CD8-positive, alpha-beta memory T cell (primary cell): ENCODE results near the gene BICD2. TPM values are rescaled to one million over a fixed set of nuclear protein-coding genes. Genes with fewer than 3 reads are reported as not detected.

ENCODE experiments used
- CTCF ChIA-PET: fragments of 350-600 bp; sonication (Branson Sonifier 250); formaldehyde crosslinking; loops from one replicate; lab custom pipeline; 2021; ENCODE audit warnings: antibody characterized with exemption; lab: Charles Lee
- POLR2A ChIA-PET: fragments of 350-600 bp; sonication (Branson Sonifier 250); formaldehyde crosslinking; loops from one replicate; lab custom pipeline; 2021; ENCODE audit warnings: antibody characterized with exemption; lab: Charles Lee
- DNase-seq, 5 donors: peaks; one replicate each; pipeline versions ENCODE4 v3.0.0 to v3.0.0-alpha.2; 2020 to 2022; ENCODE audit warnings: mixed read lengths in 1 of 5
- H3K27ac ChIP-seq: one replicate; pipeline ENCODE4 v1.7.0; 2013; ENCODE audit warnings: low read depth, mild to moderate bottlenecking, low read length, moderate library complexity
- H3K27me3 ChIP-seq: 2 replicates; pipeline ENCODE4 v1.7.0; 2013; ENCODE audit warnings: low read length, mild to moderate bottlenecking; ENCODE audit not compliant: insufficient read depth, poor library complexity, severe bottlenecking
- H3K36me3 ChIP-seq: 2 replicates; pipeline ENCODE4 v1.7.0; 2013; ENCODE audit warnings: mild to moderate bottlenecking, low read length, moderate library complexity; ENCODE audit not compliant: insufficient read depth
- H3K4me1 ChIP-seq: 2 replicates; pipeline ENCODE4 v1.7.0; 2013; ENCODE audit warnings: mild to moderate bottlenecking, low read length, moderate library complexity; ENCODE audit not compliant: insufficient read depth
- H3K4me3 ChIP-seq: 2 replicates; pipeline ENCODE4 v1.7.0; 2013; ENCODE audit warnings: mild to moderate bottlenecking, low read length
- H3K9me3 ChIP-seq: 2 replicates; pipeline ENCODE4 v1.7.0; 2013; ENCODE audit warnings: mild to moderate bottlenecking, low read length
- H3K27ac Mint-ChIP-seq, 8 donors: one replicate each; pipeline ENCODE4 v1.8.0; 2020 to 2021; ENCODE audit warnings: mixed read lengths in 8 of 8, mild to moderate bottlenecking in 6 of 8, inconsistent platforms in 3 of 8, moderate library complexity in 3 of 8
- H3K27me3 Mint-ChIP-seq, 2 donors: one replicate each; pipeline ENCODE4 v1.8.0; 2020 to 2021; ENCODE audit warnings: mixed read lengths in 2 of 2, mild to moderate bottlenecking in 1 of 2, moderate library complexity in 1 of 2
- H3K36me3 Mint-ChIP-seq, 3 donors: one replicate each; pipeline ENCODE4 v1.8.0; 2020 to 2021; ENCODE audit warnings: mixed read lengths in 3 of 3, inconsistent platforms in 1 of 3, mild to moderate bottlenecking in 1 of 3
- H3K4me1 Mint-ChIP-seq, 3 donors: one replicate each; pipeline ENCODE4 v1.8.0; 2020 to 2021; ENCODE audit warnings: mixed read lengths in 3 of 3, inconsistent platforms in 1 of 3, mild to moderate bottlenecking in 1 of 3
- H3K4me3 Mint-ChIP-seq, 7 donors: one replicate each; pipeline ENCODE4 v1.8.0; 2020 to 2021; ENCODE audit warnings: mixed read lengths in 7 of 7, mild to moderate bottlenecking in 6 of 7, moderate library complexity in 4 of 7, inconsistent platforms in 2 of 7
- H3K9me3 Mint-ChIP-seq, 5 donors: one replicate each; pipeline ENCODE4 v1.8.0; 2020 to 2022; ENCODE audit warnings: mixed read lengths in 5 of 5, mild to moderate bottlenecking in 3 of 5, moderate library complexity in 2 of 5, inconsistent platforms in 1 of 5
- polyA plus RNA-seq: library from polyadenylated mRNA; unstranded; fragments of 300-500 nt; fragmentation: Illumina TruSeq; gene quantifications from one replicate; pipeline ENCODE4 v1.2.3, GENCODE V29; 2021
- total RNA-seq, 2 experiments: library from RNA; stranded (reverse); gene quantifications; one replicate each; pipeline ENCODE4 v1.2.3, GENCODE V29; 2021

The BICD2 gene
- total and polyA plus RNA-seq, 3 experiments from 2014 or later: 18.6 to 27.1 (median 26.7) TPM

GRCh38 chr9:92749934-92750315 is 14.7 kb downstream of the BICD2 start:
- Mint-ChIP-seq H3K4me1 (peaks cover 59 to 85% (median 72%) of the 10 kb centered on the region in 3 donors), H3K4me3 (no peak overlapping the region), H3K27me3 (no peaks in the 10 kb centered on the region), H3K9me3 (no peaks in the 10 kb centered on the region), H3K36me3 (peaks cover 0 to 9% (median 2%) of the 10 kb centered on the region in 3 donors), H3K27ac (peak overlapping the region in 2 of 8 donors; percentile 33)
- POLR2A ChIA-PET: no interaction called here
- H3K27me3 ChIP-seq: no peaks in the 10 kb centered on the region
- H3K4me1 ChIP-seq: peaks cover 20% of the 10 kb centered on the region
- no peak overlapping the region for H3K4me3 ChIP-seq
- DNase-seq: no peak
- CTCF ChIA-PET: no interaction called here
- H3K9me3 ChIP-seq: no peaks in the 10 kb centered on the region
- no peaks in the 10 kb centered on the region for H3K36me3 ChIP-seq
- H3K27ac ChIP-seq: no peak overlapping the region

GRCh38 chr9:92749071-92749933 is 15.3 kb downstream of the BICD2 start:
- Histone ChIP-seq H3K27ac (no peak overlapping the region), H3K36me3 (no peaks in the 10 kb centered on the region), H3K4me3 (no peak overlapping the region), H3K27me3 (no peaks in the 10 kb centered on the region), H3K4me1 (peaks cover 20% of the 10 kb centered on the region), H3K9me3 (no peaks in the 10 kb centered on the region)
- ChIA-PET CTCF (no interaction called here), POLR2A (no interaction called here)
- Mint-ChIP-seq H3K4me1 (peaks cover 59 to 83% (median 70%) of the 10 kb centered on the region in 3 donors), H3K4me3 (no peak overlapping the region), H3K36me3 (peaks cover 0 to 7% (median 2%) of the 10 kb centered on the region in 3 donors), H3K27me3 (no peaks in the 10 kb centered on the region), H3K27ac (peak overlapping the region in 3 of 8 donors; percentile 29 to 33 (median 33)), H3K9me3 (no peaks in the 10 kb centered on the region)
- no peak for DNase-seq

GRCh38 chr9:92748233-92748497 is 16.5 kb downstream of the BICD2 start:
- H3K27me3 Mint-ChIP-seq: no peaks in the 10 kb centered on the region
- ChIA-PET POLR2A (no interaction called here), CTCF (no interaction called here)
- H3K4me1 ChIP-seq: peaks cover 20% of the 10 kb centered on the region
- H3K4me3 ChIP-seq: no peak overlapping the region
- peak overlapping the region in 2 of 8 donors; percentile 5 to 79 for H3K27ac Mint-ChIP-seq
- H3K4me1 Mint-ChIP-seq: peaks cover 63 to 88% (median 78%) of the 10 kb centered on the region in 3 donors
- DNase-seq: no peak
- H3K27ac ChIP-seq: no peak overlapping the region
- no peaks in the 10 kb centered on the region for H3K36me3 ChIP-seq
- H3K27me3 ChIP-seq: no peaks in the 10 kb centered on the region
- no peaks in the 10 kb centered on the region for H3K9me3 ChIP-seq
- no peak overlapping the region for H3K4me3 Mint-ChIP-seq
- H3K36me3 Mint-ChIP-seq: peaks cover 0 to 5% (median 2%) of the 10 kb centered on the region in 3 donors
- no peaks in the 10 kb centered on the region for H3K9me3 Mint-ChIP-seq

- H3K4me1 Mint-ChIP-seq: peaks cover 62 to 88% (median 78%) of the 10 kb centered on the region in 3 donors
- Histone ChIP-seq H3K36me3 (no peaks in the 10 kb centered on the region), H3K27ac (no peak overlapping the region), H3K9me3 (no peaks in the 10 kb centered on the region), H3K4me3 (no peak overlapping the region), H3K27me3 (no peaks in the 10 kb centered on the region), H3K4me1 (peaks cover 15% of the 10 kb centered on the region)
- no peak overlapping the region for H3K4me3 Mint-ChIP-seq
- DNase-seq: no peak
- peaks cover 0 to 5% (median 2%) of the 10 kb centered on the region in 3 donors for H3K36me3 Mint-ChIP-seq
- H3K9me3 Mint-ChIP-seq: no peaks in the 10 kb centered on the region
- CTCF ChIA-PET: interaction anchor here (1.3 kb wide), 1 partner anchor 31 kb away, joined by 4 read pairs; no protein-coding TSS in a partner anchor
- no peaks in the 10 kb centered on the region for H3K27me3 Mint-ChIP-seq
- POLR2A ChIA-PET: no interaction called here
- peak overlapping the region in 3 of 8 donors; percentile 50 to 75 (median 51) for H3K27ac Mint-ChIP-seq
Measured at GRCh38 chr9:92747459-92748232, 17.0 kb downstream of the BICD2 start.

GRCh38 chr9:92746567-92747458 is 17.8 kb downstream of the BICD2 start:
- Mint-ChIP-seq H3K4me3 (no peak overlapping the region), H3K4me1 (peaks cover 58 to 86% (median 77%) of the 10 kb centered on the region in 3 donors), H3K27me3 (no peaks in the 10 kb centered on the region), H3K36me3 (peaks cover 0 to 5% (median 0%) of the 10 kb centered on the region in 3 donors), H3K9me3 (no peaks in the 10 kb centered on the region), H3K27ac (peak overlapping the region in 1 of 8 donors; percentile 37)
- Histone ChIP-seq H3K27me3 (no peaks in the 10 kb centered on the region), H3K4me3 (no peak overlapping the region), H3K9me3 (no peaks in the 10 kb centered on the region), H3K4me1 (peaks cover 9% of the 10 kb centered on the region), H3K27ac (no peak overlapping the region), H3K36me3 (no peaks in the 10 kb centered on the region)
- no peak for DNase-seq
- ChIA-PET POLR2A (no interaction called here), CTCF (interaction anchor here (1.3 kb wide), 1 partner anchor 31 kb away, joined by 4 read pairs; no protein-coding TSS in a partner anchor)

GRCh38 chr9:92745881-92746280 is 18.8 kb downstream of the BICD2 start:
- Histone ChIP-seq H3K4me1 (peaks cover 17% of the 10 kb centered on the region), H3K9me3 (no peaks in the 10 kb centered on the region), H3K4me3 (no peak overlapping the region), H3K27me3 (no peaks in the 10 kb centered on the region), H3K36me3 (no peaks in the 10 kb centered on the region), H3K27ac (no peak overlapping the region)
- no peaks in the 10 kb centered on the region for H3K27me3 Mint-ChIP-seq
- peak overlapping the region in 2 of 8 donors; percentile 39 to 47 for H3K27ac Mint-ChIP-seq
- no peak for DNase-seq
- H3K36me3 Mint-ChIP-seq: peaks cover 0 to 5% (median 0%) of the 10 kb centered on the region in 3 donors
- ChIA-PET POLR2A (no interaction called here), CTCF (no interaction called here)
- H3K4me3 Mint-ChIP-seq: peak overlapping the region in 1 of 7 donors; percentile 66
- H3K9me3 Mint-ChIP-seq: no peaks in the 10 kb centered on the region
- H3K4me1 Mint-ChIP-seq: peaks cover 63 to 89% (median 79%) of the 10 kb centered on the region in 3 donors

GRCh38 chr9:92745331-92745730 is 19.3 kb downstream of the BICD2 start:
- H3K4me1 Mint-ChIP-seq: peaks cover 62 to 89% (median 79%) of the 10 kb centered on the region in 3 donors
- no peaks in the 10 kb centered on the region for H3K27me3 ChIP-seq
- POLR2A ChIA-PET: no interaction called here
- H3K27ac ChIP-seq: no peak overlapping the region
- DNase-seq: no peak
- H3K27me3 Mint-ChIP-seq: no peaks in the 10 kb centered on the region
- H3K27ac Mint-ChIP-seq: peak overlapping the region in 2 of 8 donors; percentile 41 to 47
- no peaks in the 10 kb centered on the region for H3K9me3 ChIP-seq
- H3K4me3 Mint-ChIP-seq: no peak overlapping the region
- no peak overlapping the region for H3K4me3 ChIP-seq
- H3K4me1 ChIP-seq: peaks cover 20% of the 10 kb centered on the region
- H3K9me3 Mint-ChIP-seq: no peaks in the 10 kb centered on the region
- H3K36me3 ChIP-seq: no peaks in the 10 kb centered on the region
- CTCF ChIA-PET: no interaction called here
- peaks cover 0 to 5% (median 0%) of the 10 kb centered on the region in 3 donors for H3K36me3 Mint-ChIP-seq
